ENCODE measurements around the gene SEBOX.

SEBOX gene

GRCh38 chr17:28397275-28397674 is 32.3 kb upstream of the SEBOX start:
- Histone ChIP-seq H3K4me1 (ENCODE audit: insufficient read depth, low read length, severe bottlenecking) (no peaks in the 10 kb centered on the region), H3K9ac (ENCODE audit: low read length) (no peak overlapping the region), H3K27ac (ENCODE audit: low read depth, low read length, poor library complexity, severe bottlenecking) (no peak overlapping the region), H3K79me2 (ENCODE audit: insufficient read depth, low read length) (no peaks in the 10 kb centered on the region), H3K9me3 (ENCODE audit: low read length) (no peaks in the 10 kb centered on the region), H3K4me2 (ENCODE audit: low read length) (no peak overlapping the region), H4K20me1 (ENCODE audit: insufficient read depth, low read length) (no peaks in the 10 kb centered on the region), H3K27me3 (ENCODE audit: insufficient read depth, low read length) (no peaks in the 10 kb centered on the region), H3K36me3 (ENCODE audit: insufficient read depth, low read length) (no peaks in the 10 kb centered on the region), H3F3A (ENCODE audit: insufficient read depth, low read length) (no peaks in the 10 kb centered on the region), H3K9me2 (ENCODE audit: low read depth, low read length) (no peaks in the 10 kb centered on the region), H2AFZ (ENCODE audit: low read length) (no peak overlapping the region), H3K4me3 (ENCODE audit: low read depth, low read length, poor library complexity, severe bottlenecking) (no peak overlapping the region)
- no peak for TF ChIP-seq EZH2 (IDR thresholded peaks at IDR 0.05; ENCODE audit: borderline replicate concordance, low read length)
- TF ChIP-seq CTCF (IDR thresholded peaks at IDR 0.05; ENCODE audit: low read length): no peak

- Histone ChIP-seq H2AFZ (ENCODE audit: low read length) (no peak overlapping the region), H3K9ac (ENCODE audit: low read length) (no peak overlapping the region), H3K27me3 (ENCODE audit: insufficient read depth, low read length) (no peaks in the 10 kb centered on the region), H3K4me1 (ENCODE audit: insufficient read depth, low read length, severe bottlenecking) (no peaks in the 10 kb centered on the region), H3K27ac (ENCODE audit: low read depth, low read length, poor library complexity, severe bottlenecking) (no peak overlapping the region), H3K9me2 (ENCODE audit: low read depth, low read length) (no peaks in the 10 kb centered on the region), H3F3A (ENCODE audit: insufficient read depth, low read length) (no peaks in the 10 kb centered on the region), H3K79me2 (ENCODE audit: insufficient read depth, low read length) (no peaks in the 10 kb centered on the region), H3K36me3 (ENCODE audit: insufficient read depth, low read length) (no peaks in the 10 kb centered on the region), H3K4me2 (ENCODE audit: low read length) (no peak overlapping the region), H3K4me3 (ENCODE audit: low read depth, low read length, poor library complexity, severe bottlenecking) (no peak overlapping the region), H3K9me3 (ENCODE audit: low read length) (no peaks in the 10 kb centered on the region), H4K20me1 (ENCODE audit: insufficient read depth, low read length) (no peaks in the 10 kb centered on the region)
- TF ChIP-seq EZH2 (IDR thresholded peaks at IDR 0.05; ENCODE audit: borderline replicate concordance, low read length): no peak
- no peak for TF ChIP-seq CTCF (IDR thresholded peaks at IDR 0.05; ENCODE audit: low read length)
Observed at GRCh38 chr17:28396635-28397239, 31.7 kb upstream of the SEBOX start.

GRCh38 chr17:28395968-28396367 is 31.0 kb upstream of the SEBOX start:
- TF ChIP-seq EZH2 (IDR thresholded peaks at IDR 0.05; ENCODE audit: borderline replicate concordance, low read length) (no peak), CTCF (IDR thresholded peaks at IDR 0.05; ENCODE audit: low read length) (no peak)
- Histone ChIP-seq H3K27ac (ENCODE audit: low read depth, low read length, poor library complexity, severe bottlenecking) (no peak overlapping the region), H4K20me1 (ENCODE audit: insufficient read depth, low read length) (no peaks in the 10 kb centered on the region), H3K79me2 (ENCODE audit: insufficient read depth, low read length) (no peaks in the 10 kb centered on the region), H3F3A (ENCODE audit: insufficient read depth, low read length) (no peaks in the 10 kb centered on the region), H3K9me2 (ENCODE audit: low read depth, low read length) (no peaks in the 10 kb centered on the region), H3K9me3 (ENCODE audit: low read length) (no peaks in the 10 kb centered on the region), H3K4me1 (ENCODE audit: insufficient read depth, low read length, severe bottlenecking) (no peaks in the 10 kb centered on the region), H3K27me3 (ENCODE audit: insufficient read depth, low read length) (no peaks in the 10 kb centered on the region), H2AFZ (ENCODE audit: low read length) (no peak overlapping the region), H3K9ac (ENCODE audit: low read length) (no peak overlapping the region), H3K36me3 (ENCODE audit: insufficient read depth, low read length) (no peaks in the 10 kb centered on the region), H3K4me3 (ENCODE audit: low read depth, low read length, poor library complexity, severe bottlenecking) (no peak overlapping the region), H3K4me2 (ENCODE audit: low read length) (no peak overlapping the region)
